T-helper 2 cell treated with Interferon-gamma antibody and Interleukin-4, amounts not matched to agents 5 μg/mL and 100 μg/mL, for 36 hours (primary cell): ENCODE results near the gene BAIAP2.

Experiments used
- DNase-seq: peaks from one replicate; pipeline ENCODE4 v3.0.0; 2021; ENCODE audit warnings: low spot score
- H3K27ac Mint-ChIP-seq: one replicate; pipeline ENCODE4 v1.8.0; 2021; ENCODE audit warnings: mild to moderate bottlenecking, mixed read lengths
- H3K27me3 Mint-ChIP-seq: one replicate; pipeline ENCODE4 v1.8.0; 2021; ENCODE audit warnings: low read depth, mixed read lengths
- H3K36me3 Mint-ChIP-seq: one replicate; pipeline ENCODE4 v1.8.0; 2021; ENCODE audit warnings: low read depth, mixed read lengths
- H3K4me1 Mint-ChIP-seq: one replicate; pipeline ENCODE4 v1.8.0; 2021; ENCODE audit warnings: low read depth, mixed read lengths
- H3K4me3 Mint-ChIP-seq: one replicate; pipeline ENCODE4 v1.8.0; 2022; ENCODE audit warnings: mild to moderate bottlenecking, moderate library complexity, mixed read lengths
- H3K9me3 Mint-ChIP-seq: one replicate; pipeline ENCODE4 v1.8.0; 2021; ENCODE audit warnings: mixed read lengths

The BAIAP2 gene

DNA sequence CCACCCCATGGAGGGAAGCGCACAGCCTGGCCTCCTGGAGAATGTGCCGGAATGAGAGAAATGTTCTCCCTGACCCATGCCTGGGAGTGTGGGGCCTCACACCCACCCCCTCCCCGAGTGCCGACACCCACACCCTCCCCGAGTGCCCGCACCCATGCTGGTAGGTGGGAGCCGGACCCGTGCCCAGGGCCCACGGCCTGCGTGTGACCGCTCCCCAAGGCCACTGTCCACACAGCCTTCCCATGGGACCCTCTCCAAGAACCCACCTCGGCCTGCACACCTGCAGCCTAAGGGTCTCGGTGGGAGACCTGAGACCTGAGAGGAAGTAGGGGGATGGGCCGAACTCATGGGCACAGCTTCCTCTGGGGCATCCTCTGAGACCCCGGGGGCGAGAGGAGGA is 127.0 kb downstream of the BAIAP2 start:
- H3K27me3 Mint-ChIP-seq = peaks cover 6% of the 10 kb centered on the region
- H3K9me3 Mint-ChIP-seq = no peaks in the 10 kb centered on the region
- DNase-seq = no peak
- H3K4me3 Mint-ChIP-seq = no peak overlapping the region
- H3K4me1 Mint-ChIP-seq = no peaks in the 10 kb centered on the region
- H3K27ac Mint-ChIP-seq = no peak overlapping the region
- H3K36me3 Mint-ChIP-seq = no peaks in the 10 kb centered on the region

DNA sequence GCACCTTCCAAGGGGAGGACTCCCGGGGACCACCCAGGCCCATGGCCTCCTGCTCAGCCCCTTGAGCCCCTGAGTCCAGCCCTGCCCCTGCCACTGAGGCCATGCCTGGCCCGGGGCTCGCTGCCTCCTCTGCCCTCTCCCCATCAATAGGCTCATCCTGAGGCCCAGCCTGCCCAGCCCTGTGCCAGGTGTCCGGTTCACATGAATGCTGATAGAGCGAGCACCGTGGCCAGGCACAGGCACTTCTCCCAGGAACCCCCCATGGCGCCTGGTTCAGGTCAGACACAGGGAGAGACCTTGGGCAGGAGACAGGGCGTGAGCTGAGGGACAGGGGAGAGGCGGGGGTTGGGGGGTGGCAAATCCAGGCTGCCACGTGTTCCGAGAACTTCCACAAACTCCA is 127.5 kb downstream of the BAIAP2 start:
- no peak overlapping the region for H3K4me3 Mint-ChIP-seq
- peaks cover 11% of the 10 kb centered on the region for H3K27me3 Mint-ChIP-seq
- no peaks in the 10 kb centered on the region for H3K4me1 Mint-ChIP-seq
- no peaks in the 10 kb centered on the region for H3K9me3 Mint-ChIP-seq
- H3K36me3 Mint-ChIP-seq = no peaks in the 10 kb centered on the region
- no peak overlapping the region for H3K27ac Mint-ChIP-seq
- DNase-seq = no peak

DNA sequence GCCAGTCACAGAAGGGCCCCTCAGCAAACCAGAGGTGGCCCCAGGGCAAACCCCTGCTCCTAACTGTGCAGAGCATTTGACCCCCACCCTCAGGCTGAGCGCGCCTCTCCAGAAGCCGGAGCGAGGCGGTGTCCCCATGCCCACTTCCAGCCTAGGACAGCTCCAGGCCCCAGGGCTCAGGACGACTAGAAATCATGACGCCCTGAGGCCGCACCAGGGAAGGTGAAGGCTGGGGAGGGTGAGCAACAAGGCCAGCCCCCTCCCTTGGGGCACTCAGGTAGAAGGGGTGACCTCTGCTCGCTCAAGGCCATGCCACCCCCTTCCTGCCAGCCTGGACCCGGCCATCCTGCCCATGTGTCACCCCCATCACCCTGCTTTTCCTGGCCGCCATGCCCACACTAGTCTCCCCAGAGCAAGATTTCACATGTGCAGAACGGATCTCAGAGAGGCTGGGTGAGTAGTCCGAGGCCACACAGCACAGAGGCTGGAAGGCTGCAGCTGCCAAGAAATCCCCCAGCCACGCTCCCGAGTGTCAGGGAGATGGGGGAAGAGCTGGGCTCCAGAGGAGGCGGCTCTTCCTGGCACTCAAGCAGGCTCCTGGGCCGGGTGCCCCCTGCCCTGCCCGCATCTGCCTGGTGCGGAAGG is 128.2 kb downstream of the BAIAP2 start:
- Mint-ChIP-seq H3K36me3 (no peaks in the 10 kb centered on the region), H3K4me1 (no peaks in the 10 kb centered on the region)

DNA sequence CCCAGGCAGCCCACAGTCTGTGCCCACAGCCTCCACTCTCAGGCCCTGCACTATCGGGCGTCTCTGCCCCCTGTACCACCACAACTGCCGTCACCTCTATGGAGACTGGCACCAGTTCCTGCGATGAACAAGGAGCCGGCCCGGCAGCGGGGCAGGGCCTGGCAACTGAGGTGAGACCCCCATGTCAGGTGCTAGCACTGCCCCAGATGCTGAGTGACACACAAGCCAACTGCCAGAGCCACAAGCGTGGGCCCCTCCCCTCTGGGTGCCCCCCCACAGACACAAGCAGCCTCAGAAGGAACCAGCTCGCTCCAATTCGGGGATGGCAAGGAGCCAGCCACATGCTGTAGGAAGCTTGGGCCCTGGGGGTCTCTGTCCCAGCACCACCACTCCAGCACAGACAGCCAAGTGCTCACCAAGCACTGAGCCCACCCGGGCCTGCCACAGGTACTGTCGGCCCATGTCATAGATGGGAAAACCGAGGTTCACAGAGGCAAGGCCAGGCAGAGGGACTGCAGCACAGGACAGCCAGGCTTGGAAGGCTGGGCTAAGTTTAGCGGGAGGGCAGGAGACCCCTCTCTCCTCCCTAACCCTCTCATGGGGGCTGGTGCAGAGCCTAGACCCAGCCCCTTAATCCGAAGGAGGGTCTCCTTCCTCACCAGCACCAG is 128.9 kb downstream of the BAIAP2 start:
- no peaks in the 10 kb centered on the region for H3K9me3 Mint-ChIP-seq
- H3K36me3 Mint-ChIP-seq = no peaks in the 10 kb centered on the region
- DNase-seq = no peak
- H3K27me3 Mint-ChIP-seq = peaks cover 11% of the 10 kb centered on the region
- H3K27ac Mint-ChIP-seq = no peak overlapping the region
- H3K4me3 Mint-ChIP-seq = no peak overlapping the region
- H3K4me1 Mint-ChIP-seq = no peaks in the 10 kb centered on the region

More for the DNA sequence above, 128.2 kb downstream of the BAIAP2 start:
- no peak overlapping the region for H3K4me3 Mint-ChIP-seq
- DNase-seq = no peak
- peaks cover 11% of the 10 kb centered on the region for H3K27me3 Mint-ChIP-seq
- H3K27ac Mint-ChIP-seq = no peak overlapping the region
- H3K9me3 Mint-ChIP-seq = no peaks in the 10 kb centered on the region

DNA sequence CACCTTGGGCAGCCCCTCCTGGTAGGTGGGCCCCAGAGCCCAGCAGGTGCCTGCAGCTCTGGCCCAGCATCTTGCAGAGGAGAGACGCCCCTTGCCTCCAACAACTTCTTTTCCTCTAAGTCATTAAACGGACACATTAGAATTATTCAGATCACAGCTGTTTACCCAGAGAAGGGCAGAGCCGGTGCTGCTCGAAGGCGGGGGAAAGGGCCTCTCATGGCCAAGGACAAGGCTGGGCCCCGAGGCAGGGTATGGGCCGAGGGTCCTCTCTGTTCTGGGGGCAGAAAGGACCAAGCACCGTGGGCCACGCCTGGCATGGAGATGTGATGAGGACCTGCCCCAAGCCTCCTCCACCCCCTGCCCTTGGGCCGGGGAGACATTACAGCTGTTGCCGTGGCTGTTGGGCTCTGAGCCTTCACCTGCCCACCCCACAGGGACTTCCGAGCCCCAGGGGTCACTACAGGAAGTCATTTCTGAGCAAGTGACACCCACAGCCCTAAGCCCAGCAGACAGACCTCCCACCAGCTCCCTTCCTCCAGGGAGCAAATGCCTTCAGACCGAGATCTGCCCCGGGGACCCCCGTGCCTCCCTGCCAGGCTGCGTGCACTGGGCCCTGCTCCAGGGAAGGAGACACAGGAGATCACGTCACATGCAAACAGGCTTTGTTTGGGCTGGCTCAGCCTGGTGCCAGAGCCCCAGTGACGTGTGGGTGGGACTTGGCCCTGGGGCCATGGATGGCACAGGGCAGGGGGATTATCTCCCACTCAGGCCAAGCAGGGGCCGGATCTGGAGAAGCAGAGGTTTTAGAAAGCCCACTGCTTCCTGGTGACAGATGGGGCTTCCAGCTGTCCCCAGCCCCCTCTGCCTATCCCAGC is 129.7 kb downstream of the BAIAP2 start:
- Mint-ChIP-seq H3K36me3 (no peaks in the 10 kb centered on the region), H3K27ac (no peak overlapping the region), H3K4me1 (no peaks in the 10 kb centered on the region), H3K27me3 (peaks cover 11% of the 10 kb centered on the region), H3K9me3 (no peaks in the 10 kb centered on the region), H3K4me3 (no peak overlapping the region)
- DNase-seq = no peak

DNA sequence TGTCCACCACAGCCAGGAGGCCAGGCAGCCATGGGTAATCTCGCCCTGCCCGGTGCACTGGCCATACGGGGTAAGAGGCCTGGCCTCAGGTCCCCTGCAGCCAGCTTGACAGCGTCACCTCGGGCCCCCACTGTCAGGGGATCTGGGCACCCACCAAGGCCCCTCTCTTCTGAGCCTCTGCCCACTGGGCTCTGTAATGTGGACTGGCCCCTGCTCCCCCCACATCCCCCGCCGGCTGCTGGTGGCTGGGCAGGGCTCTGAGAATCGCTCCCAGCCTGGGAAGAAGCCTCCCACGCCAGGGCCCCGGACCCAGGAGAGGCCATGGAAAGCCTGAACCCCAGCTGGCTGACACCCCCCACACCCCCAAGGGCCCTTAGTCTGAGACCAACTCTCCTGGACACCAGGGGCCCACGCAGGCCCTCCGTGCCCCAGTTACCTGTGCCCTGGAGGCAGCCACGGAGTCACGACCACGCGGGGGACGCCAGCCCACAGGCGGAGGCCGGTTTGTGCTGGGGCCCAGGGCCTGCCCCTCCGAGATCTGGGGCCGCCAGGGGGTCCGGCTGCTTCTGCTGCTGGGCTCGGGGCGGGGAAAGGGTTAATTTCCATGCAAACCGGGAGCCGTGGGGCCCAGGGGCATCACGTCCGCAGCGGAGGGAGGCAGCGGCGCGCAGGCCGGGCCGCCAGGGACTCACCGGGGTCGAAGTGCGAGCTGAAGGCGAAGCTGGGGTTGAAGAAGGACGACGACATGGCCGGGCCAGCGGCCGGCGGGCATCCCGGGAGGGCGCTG is 130.5 kb downstream of the BAIAP2 start, which contains the start of gene PVALEF:
Gene PVALEF, plus strand, starts transcription at position 262 of the 787 bp plus-strand sequence. CDS start 15,720 bp downstream, outside the sequence.
- Mint-ChIP-seq H3K27me3 (peaks cover 11% of the 10 kb centered on the region), H3K36me3 (no peaks in the 10 kb centered on the region), H3K9me3 (no peaks in the 10 kb centered on the region), H3K4me3 (no peak within 1 kb of the TSS), H3K27ac (no peak within 1 kb of the TSS), H3K4me1 (no peaks in the 10 kb centered on the region)
- no peak for DNase-seq

DNA sequence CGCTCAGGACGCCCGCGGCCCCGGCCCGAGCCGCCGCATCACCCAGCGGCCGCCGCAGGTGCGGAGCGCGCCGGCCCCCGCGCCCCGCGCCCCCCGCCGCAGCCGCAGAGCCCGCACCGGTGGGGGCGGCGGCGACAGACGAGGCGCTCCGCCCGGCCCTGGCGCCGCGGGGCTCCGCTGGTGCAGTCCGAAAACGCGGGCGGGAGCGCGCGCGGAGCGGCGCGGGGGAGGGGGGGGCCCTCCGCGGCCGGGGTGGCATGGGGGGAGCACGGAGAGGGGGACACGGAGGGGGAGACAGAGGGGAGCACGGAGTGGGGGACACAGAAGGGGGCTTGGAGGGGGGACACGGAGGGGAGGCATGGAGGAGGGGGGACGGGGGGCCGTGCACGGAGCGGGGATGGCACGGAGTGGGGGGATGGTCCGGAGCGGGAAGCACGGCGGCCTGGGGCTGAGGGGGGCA is 131.1 kb downstream of the BAIAP2 start, which contains the start of gene AATK:
Gene AATK, minus strand, starts transcription at position 189 of the 460 bp plus-strand sequence. CDS start 229 bp downstream, outside the sequence.
- no peaks in the 10 kb centered on the region for H3K9me3 Mint-ChIP-seq
- no peaks in the 10 kb centered on the region for H3K4me1 Mint-ChIP-seq
- DNase-seq = no peak
- no peaks in the 10 kb centered on the region for H3K36me3 Mint-ChIP-seq
- H3K4me3 Mint-ChIP-seq = no peak within 1 kb of the TSS
- no peak within 1 kb of the TSS for H3K27ac Mint-ChIP-seq
- H3K27me3 Mint-ChIP-seq = peaks cover 11% of the 10 kb centered on the region
